Left ventricle myocardium inferior (tissue), 1 donor: ENCODE results near the gene TADA2B. TPM values are rescaled to one million over a fixed set of nuclear protein-coding genes. Genes with fewer than 3 reads are reported as not detected.

Experiments used
- DNase-seq: peaks from one replicate; pipeline ENCODE4 v3.0.0-alpha.2; 2020
- H3K27ac ChIP-seq: fragments of 200-600 bp; replicated peaks from 2 replicates; pipeline ENCODE4 v1.8.0; 2021
- H3K27me3 ChIP-seq: fragments of 200-600 bp; 2 replicates; pipeline ENCODE4 v1.8.0; 2021; ENCODE audit warnings: low read depth
- H3K36me3 ChIP-seq: fragments of 200-600 bp; 2 replicates; pipeline ENCODE4 v1.8.0; 2021
- H3K4me1 ChIP-seq: fragments of 200-600 bp; 2 replicates; pipeline ENCODE4 v1.8.0; 2021
- H3K4me3 ChIP-seq: fragments of 200-600 bp; 2 replicates; pipeline ENCODE4 v1.8.0; 2021; ENCODE audit warnings: mild to moderate bottlenecking, moderate library complexity
- H3K9me3 ChIP-seq: fragments of 200-600 bp; replicated peaks from 2 replicates; pipeline ENCODE4 v1.8.0; 2021
- CTCF ChIP-seq: fragments of 200-600 bp; IDR thresholded peaks from 2 replicates; pipeline ENCODE4 v1.8.0; 2021; ENCODE audit warnings: antibody characterized with exemption, mild to moderate bottlenecking, borderline replicate concordance
- intact Hi-C: fragments of 100-400 bp; cut with micrococcal nuclease; formaldehyde crosslinking; loops from one replicate; pipeline ENCODE4 v1.11.0; 2022
- total RNA-seq: library from RNA; stranded (reverse); fragmentation: NEBNext Ultra II Directional; extraction: Animal tissue kit (Norgen Biotek cat#: 25700); gene quantifications from one replicate; pipeline ENCODE4 v1.2.1, GENCODE V29; 2021
- donor health status: DM: no; HTN: yes; CAD: no; lungs with severe emphysema.

The TADA2B gene
- total RNA-seq, 1 donor from 2014 or later: 33.7 TPM

- Histone ChIP-seq H3K27me3 (no peaks in the 10 kb centered on the region), H3K4me1 (peaks cover 48% of the 10 kb centered on the region), H3K4me3 (peak overlapping the region; percentile 82), H3K9me3 (no peaks in the 10 kb centered on the region), H3K27ac (peak overlapping the region; percentile 96), H3K36me3 (peaks cover 3% of the 10 kb centered on the region)
- intact Hi-C loops: no loop called here
- no peak for DNase-seq
- TF ChIP-seq CTCF: no peak
Observed at GRCh38 chr4:7068883-7069282, 25.7 kb downstream of the TADA2B start.

GRCh38 chr4:7070729-7071511, 27.7 kb downstream of the TADA2B start:
- Histone ChIP-seq H3K4me1 (peaks cover 35% of the 10 kb centered on the region), H3K27me3 (no peaks in the 10 kb centered on the region), H3K36me3 (no peaks in the 10 kb centered on the region), H3K9me3 (no peaks in the 10 kb centered on the region), H3K27ac (no peak overlapping the region), H3K4me3 (no peak overlapping the region)
- peak; percentile 100 for TF ChIP-seq CTCF
- DNase-seq: peak; percentile 76
- intact Hi-C loops: no loop called here

GRCh38 chr4:7073059-7073458, 29.9 kb downstream of the TADA2B start:
- intact Hi-C loops: no loop called here

GRCh38 chr4:7073526-7074390, 30.6 kb downstream of the TADA2B start:
- peaks cover 20% of the 10 kb centered on the region for H3K4me1 ChIP-seq
- intact Hi-C loops: no loop called here
- no peaks in the 10 kb centered on the region for H3K36me3 ChIP-seq
- TF ChIP-seq CTCF: no peak
- no peaks in the 10 kb centered on the region for H3K9me3 ChIP-seq
- no peaks in the 10 kb centered on the region for H3K27me3 ChIP-seq
- no peak for DNase-seq
- H3K27ac ChIP-seq: no peak overlapping the region
- no peak overlapping the region for H3K4me3 ChIP-seq

More at GRCh38 chr4:7073059-7073458, 29.9 kb downstream of the TADA2B start:
- no peak for DNase-seq
- TF ChIP-seq CTCF: no peak
- Histone ChIP-seq H3K9me3 (no peaks in the 10 kb centered on the region), H3K27me3 (no peaks in the 10 kb centered on the region), H3K4me3 (no peak overlapping the region), H3K27ac (no peak overlapping the region), H3K36me3 (no peaks in the 10 kb centered on the region), H3K4me1 (peaks cover 25% of the 10 kb centered on the region)

- no peak for DNase-seq
- Histone ChIP-seq H3K4me3 (no peak overlapping the region), H3K9me3 (no peaks in the 10 kb centered on the region), H3K4me1 (peaks cover 14% of the 10 kb centered on the region), H3K36me3 (no peaks in the 10 kb centered on the region), H3K27me3 (no peaks in the 10 kb centered on the region), H3K27ac (no peak overlapping the region)
- no peak for TF ChIP-seq CTCF
- intact Hi-C loops: no loop called here
Observed at GRCh38 chr4:7074426-7074825, 31.3 kb downstream of the TADA2B start.
